ENCODE measurements around the gene MRPL55.

MRPL55 gene

GRCh38 chr1:228068359-228068758 lies 40.7 kb downstream of the MRPL55 start:
- no peak for DNase-seq (ENCODE audit: low read depth)

DNA sequence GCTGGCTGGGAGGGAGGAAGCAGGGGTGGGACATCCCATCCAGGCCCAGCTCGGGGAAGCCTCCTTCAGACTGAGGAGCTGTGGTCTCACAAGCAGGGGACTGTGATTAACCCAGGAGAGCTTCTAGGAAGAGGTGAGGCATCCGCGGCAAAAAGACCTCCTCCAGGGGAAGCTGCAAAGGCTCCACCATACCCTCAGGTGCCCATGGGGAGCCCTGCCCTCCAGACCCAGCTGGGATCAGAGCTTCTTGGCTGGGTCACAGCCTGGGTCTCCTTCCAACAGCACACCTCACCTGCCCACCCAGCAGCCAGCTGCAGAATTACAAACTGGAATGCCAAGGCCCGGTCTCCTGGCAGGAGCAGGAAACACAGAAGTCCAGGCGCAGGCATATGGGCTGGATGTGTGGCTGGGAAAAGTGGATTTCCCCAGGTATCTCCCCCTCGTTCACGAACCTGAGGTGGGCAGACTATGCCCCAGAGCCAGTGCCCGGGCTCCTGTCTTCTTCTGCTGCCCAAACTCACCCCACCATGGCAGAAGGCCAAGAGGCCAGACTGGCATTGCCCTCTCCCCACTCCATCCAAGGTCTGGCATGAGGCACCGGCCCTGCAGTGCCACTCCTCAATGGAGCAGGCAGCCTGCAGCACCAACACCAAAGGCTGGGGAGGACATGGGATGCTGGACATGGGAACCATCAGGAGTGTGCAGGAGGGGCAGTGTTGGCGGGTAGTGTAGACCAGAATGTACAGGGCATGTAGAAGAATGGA lies 42.0 kb downstream of the MRPL55 start:
- no peak for DNase-seq (ENCODE audit: low read depth)

DNA sequence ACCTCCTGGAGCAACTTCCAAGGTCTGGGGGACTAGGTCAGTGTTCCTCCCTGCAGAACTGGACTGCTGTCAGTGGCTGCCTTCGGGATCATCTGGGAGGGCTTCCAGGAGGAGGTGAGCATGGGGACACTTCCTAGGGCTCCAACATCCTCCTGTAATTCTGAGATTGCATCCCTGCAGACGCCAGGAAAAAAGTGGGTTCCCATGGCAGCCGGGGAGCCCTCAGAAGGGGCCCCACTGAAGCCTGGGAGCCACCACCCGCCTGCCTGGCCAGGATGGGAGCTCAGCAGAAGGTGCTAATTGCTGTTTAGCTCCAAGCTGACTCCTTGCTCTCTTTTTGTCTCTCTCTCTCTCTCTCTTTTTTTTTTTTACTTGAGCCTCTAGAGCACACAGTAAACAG lies 42.7 kb downstream of the MRPL55 start:
- no peak for DNase-seq (ENCODE audit: low read depth)

DNA sequence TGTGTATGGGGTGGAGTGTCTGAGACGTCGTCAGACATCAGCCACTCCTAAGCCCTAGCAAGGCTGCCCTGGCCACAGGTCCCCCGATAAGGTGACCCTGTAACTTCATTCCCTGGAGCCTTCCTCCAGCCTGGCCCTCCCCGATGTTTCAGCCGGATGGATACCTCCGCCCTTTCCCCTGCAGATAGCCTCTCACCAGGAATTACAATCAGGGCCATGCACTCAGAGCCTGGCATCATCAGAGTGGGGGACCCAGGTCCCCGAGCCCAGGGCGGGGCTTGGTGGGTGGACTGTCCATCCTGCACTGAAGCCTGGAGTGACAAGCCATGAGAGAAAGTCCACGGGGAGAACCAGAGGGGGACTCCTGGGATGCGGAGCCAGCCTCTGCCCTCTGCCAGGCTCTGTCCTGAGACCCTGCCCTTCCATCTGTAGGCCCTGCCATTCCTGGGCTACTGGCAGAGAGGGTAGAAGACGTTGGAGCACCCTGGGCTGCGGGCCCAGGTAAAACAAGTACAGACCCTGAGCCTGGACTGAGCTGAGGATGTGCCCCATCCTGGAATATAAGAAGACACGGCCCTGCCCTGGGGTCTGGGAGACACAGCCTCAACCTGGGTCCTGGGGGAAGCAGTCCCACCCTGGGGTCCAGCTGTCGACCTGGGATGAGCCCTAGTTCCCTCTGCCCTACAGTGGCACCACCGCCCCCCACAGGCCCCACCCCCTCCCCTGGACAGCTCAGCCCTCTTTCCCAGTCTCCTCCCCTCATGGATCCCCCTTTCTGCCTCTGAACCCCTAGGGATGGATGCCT lies 43.4 kb downstream of the MRPL55 start:
- DNase-seq (ENCODE audit: low read depth), result no peak

GRCh38 chr1:228064741-228065542 lies 44.2 kb downstream of the MRPL55 start:
- DNase-seq (ENCODE audit: low read depth), result no peak

- no peak for DNase-seq (ENCODE audit: low read depth)
Observed at GRCh38 chr1:228064296-228064695, 44.8 kb downstream of the MRPL55 start.

GRCh38 chr1:228063251-228064191 lies 45.6 kb downstream of the MRPL55 start:
- DNase-seq (ENCODE audit: low read depth), result no peak

DNA sequence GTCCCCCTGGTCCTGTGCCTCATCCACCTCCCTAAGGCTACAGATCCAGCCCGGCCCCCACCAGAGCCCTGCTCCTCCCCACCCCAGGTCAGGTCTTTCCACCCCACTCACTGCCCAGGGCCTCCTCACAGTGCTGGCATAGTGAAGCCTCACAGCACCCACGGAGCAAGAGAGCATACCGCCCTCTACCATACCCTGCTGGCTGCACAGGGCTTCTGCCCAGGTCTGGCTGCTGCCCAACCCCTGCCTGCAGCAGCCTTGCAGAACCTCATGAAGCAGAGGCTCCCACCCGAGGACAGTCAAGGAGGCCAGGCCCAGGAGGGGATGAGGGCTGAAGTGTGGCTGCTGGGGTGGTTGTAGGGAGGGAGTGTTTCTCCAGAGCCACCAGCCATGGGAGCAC lies 46.3 kb downstream of the MRPL55 start:
- no peak for DNase-seq (ENCODE audit: low read depth)

GRCh38 chr1:228062085-228062791 lies 46.9 kb downstream of the MRPL55 start:
- DNase-seq (ENCODE audit: low read depth), result no peak

- DNase-seq (ENCODE audit: low read depth), result no peak
Observed at GRCh38 chr1:228061411-228062084, 47.6 kb downstream of the MRPL55 start.

DNA sequence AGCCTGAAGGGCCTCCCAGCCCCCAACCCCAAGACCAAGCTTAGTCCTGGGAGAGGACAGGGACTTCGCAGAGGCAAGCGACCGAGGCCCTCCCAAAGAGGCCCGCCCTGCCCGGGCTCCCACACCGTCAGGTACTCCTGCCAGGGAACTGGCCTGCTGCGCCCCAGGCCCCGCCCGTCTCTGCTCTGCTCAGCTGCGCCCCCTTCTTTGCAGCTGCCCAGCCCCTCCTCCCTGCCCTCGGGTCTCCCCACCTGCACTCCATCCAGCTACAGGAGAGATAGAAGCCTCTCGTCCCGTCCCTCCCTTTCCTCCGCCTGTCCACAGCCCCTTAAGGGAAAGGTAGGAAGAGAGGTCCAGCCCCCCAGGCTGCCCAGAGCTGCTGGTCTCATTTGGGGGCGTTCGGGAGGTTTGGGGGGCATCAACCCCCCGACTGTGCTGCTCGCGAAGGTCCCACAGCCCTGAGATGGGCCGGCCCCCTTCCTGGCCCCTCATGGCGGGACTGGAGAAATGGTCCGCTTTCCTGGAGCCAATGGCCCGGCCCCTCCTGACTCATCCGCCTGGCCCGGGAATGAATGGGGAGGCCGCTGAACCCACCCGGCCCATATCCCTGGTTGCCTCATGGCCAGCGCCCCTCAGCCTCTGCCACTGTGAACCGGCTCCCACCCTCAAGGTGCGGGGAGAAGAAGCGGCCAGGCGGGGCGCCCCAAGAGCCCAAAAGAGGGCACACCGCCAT lies 48.5 kb downstream of the MRPL55 start:
- no peak for DNase-seq (ENCODE audit: low read depth)

- DNase-seq (ENCODE audit: low read depth), result peak; percentile 46
Observed at GRCh38 chr1:228059634-228060457, 49.3 kb downstream of the MRPL55 start.

GRCh38 chr1:228058949-228059633 lies 50.0 kb downstream of the MRPL55 start:
- DNase-seq (ENCODE audit: low read depth), result peak; percentile 30

DNA sequence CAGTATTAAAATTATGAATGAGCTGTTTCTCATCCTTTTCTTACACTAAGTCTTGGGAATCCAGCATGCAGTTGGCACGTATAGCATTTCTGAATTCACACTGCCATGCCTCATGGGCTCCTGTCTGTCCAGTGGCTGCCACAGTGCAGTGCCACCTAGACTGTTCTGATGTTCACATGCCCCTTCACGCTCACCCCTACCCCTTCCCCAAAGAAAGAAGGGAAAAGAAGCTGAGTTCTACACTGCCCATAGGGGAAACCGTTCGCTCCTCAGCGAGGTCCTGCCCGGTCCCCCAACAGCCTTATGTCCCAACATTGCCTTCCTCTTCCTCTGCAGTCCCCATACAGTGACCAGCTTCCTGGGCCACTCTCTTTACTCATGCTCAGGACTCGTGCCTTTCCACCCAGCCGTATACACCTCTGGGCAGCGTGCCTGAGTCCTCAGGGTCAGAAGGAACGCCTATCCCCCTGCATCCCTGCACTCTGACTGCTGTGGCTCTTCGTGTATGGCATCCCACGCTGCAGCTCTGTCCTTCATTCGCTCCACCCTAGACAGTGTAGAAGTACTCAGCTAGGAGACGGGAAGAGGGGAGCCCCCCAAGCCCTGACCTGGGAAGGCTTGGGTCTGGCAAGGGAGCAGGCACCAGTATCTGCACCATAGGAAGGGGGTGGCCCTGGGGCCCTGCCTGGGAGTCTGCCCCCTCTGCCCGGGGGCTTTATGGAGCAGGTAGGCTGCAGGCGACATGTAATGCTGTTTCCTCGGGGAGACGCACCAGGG lies 50.7 kb downstream of the MRPL55 start:
- DNase-seq (ENCODE audit: low read depth), result no peak
